ENCODE measurements around the gene LRRC56.

DNA sequence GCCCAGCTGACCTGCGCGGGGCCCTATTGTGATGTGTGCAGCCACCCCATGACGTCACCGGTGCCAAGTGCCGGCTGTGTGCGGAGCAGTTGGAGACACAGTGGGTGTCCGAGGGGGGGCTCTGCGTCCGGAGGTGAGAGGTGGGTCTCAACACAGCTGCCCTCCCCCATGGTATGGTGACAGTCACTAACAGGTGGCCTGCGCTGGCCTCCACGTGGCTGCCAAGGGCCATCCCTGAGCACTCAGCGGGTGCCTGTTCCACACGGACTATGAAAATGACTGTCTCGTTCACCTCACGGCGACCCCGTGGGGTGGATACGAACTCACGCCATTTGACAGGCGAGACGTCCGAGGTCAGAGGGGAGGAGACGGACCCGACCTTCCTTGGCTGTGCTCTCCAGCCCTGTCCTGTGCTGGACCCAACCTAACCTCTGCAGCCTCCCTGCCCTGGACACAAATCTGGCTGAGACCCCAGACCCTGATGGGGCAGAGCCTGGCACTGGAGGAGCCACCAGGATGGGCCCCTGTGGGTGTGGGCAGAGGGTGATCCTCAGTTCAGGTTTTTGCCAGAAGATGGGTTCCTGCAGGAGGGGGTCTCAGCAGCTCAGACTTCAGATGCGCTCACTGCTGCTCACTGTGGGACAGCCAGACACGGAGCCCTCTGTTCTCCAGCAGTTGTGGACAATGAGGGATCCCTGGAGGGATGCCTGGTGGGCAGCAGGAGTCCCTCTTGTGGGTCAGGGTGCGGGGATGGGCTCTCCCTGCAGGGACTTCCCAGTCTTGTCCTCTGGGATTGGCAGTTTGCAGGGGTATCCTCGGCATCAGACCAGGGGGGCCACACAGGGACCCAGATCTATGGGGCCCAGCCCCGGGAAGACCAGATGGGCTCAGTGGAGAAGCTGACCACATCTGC, 8.3 kb upstream of the LRRC56 start:
- TF ChIP-seq, protein P1, sequence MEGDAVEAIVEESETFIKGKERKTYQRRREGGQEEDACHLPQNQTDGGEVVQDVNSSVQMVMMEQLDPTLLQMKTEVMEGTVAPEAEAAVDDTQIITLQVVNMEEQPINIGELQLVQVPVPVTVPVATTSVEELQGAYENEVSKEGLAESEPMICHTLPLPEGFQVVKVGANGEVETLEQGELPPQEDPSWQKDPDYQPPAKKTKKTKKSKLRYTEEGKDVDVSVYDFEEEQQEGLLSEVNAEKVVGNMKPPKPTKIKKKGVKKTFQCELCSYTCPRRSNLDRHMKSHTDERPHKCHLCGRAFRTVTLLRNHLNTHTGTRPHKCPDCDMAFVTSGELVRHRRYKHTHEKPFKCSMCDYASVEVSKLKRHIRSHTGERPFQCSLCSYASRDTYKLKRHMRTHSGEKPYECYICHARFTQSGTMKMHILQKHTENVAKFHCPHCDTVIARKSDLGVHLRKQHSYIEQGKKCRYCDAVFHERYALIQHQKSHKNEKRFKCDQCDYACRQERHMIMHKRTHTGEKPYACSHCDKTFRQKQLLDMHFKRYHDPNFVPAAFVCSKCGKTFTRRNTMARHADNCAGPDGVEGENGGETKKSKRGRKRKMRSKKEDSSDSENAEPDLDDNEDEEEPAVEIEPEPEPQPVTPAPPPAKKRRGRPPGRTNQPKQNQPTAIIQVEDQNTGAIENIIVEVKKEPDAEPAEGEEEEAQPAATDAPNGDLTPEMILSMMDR (IDR thresholded peaks at IDR 0.05) = no peak
- no peak for TF ChIP-seq POLR2AphosphoS5 (IDR thresholded peaks at IDR 0.05)
